ENCODE data around the gene COPA. TPM values are rescaled to one million over a fixed set of nuclear protein-coding genes. Genes with fewer than 3 reads are reported as not detected.

Gene COPA
- total RNA-seq, 4 donors from 2014 or later: 140 to 186 (median 150) TPM

DNA sequence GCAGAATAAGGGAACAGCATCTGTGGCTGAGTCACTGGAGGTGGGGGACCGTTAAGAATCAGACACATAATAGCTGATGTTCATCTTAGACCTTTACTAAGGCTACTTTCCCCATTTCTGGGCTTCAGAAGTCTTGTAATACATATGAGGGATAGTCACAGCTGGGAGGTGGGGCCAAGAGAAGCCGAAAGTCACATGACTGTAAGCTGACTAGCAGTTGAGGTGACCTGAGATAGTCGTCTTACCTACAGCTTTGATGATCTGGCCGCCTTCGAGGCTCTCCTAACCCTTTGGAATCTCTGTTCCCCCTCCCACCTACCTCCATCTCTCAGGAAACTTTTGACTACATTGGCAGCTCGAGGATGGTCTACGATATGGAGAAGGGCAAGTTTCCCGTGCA lies 9.5 kb upstream of the COPA start:
- TF ChIP-seq, protein P1, sequence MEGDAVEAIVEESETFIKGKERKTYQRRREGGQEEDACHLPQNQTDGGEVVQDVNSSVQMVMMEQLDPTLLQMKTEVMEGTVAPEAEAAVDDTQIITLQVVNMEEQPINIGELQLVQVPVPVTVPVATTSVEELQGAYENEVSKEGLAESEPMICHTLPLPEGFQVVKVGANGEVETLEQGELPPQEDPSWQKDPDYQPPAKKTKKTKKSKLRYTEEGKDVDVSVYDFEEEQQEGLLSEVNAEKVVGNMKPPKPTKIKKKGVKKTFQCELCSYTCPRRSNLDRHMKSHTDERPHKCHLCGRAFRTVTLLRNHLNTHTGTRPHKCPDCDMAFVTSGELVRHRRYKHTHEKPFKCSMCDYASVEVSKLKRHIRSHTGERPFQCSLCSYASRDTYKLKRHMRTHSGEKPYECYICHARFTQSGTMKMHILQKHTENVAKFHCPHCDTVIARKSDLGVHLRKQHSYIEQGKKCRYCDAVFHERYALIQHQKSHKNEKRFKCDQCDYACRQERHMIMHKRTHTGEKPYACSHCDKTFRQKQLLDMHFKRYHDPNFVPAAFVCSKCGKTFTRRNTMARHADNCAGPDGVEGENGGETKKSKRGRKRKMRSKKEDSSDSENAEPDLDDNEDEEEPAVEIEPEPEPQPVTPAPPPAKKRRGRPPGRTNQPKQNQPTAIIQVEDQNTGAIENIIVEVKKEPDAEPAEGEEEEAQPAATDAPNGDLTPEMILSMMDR (IDR thresholded peaks at IDR 0.05; ENCODE audit: low read depth): no peak

DNA sequence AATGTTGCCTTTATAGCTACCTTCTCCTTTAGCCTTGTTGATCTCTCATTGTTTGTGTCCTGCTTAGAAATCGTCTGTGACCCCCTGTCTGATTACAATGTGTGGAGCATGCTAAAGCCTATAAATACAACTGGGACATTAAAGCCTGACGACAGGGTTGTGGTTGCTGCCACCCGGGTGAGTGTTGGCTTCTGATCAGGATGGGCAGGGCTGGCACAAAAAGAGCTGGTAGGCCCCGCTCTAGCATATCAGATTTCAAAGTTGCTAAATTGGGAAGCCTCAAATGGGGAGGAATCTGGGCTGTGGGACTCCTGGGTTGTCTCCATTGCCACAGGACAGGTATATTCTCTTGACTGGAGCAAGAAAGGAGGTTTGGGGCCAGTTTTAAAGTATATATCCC lies 8.6 kb upstream of the COPA start:
- TF ChIP-seq, protein P1 (IDR thresholded peaks at IDR 0.05; ENCODE audit: low read depth): no peak

DNA sequence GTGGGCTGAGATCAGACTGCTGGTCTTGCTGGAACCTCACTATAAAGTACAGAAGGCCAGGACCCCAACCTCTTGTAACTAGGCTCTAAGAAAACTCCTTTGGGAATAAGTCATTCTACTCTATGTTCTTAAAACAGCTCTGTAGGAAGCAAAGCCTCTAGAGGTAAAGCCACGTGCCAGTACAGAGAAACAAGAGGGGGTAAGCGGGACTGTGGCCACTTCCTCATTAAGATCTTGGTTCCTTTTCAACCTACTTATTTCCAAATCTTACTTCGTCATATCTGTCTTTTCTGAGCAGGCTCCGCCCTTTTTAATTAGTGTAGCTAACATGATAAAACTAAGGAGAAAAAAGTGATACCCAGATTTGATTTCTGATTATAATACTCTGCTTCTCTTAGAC lies 3.9 kb upstream of the COPA start:
- TF ChIP-seq, protein P1 (IDR thresholded peaks at IDR 0.05; ENCODE audit: low read depth): no peak

DNA sequence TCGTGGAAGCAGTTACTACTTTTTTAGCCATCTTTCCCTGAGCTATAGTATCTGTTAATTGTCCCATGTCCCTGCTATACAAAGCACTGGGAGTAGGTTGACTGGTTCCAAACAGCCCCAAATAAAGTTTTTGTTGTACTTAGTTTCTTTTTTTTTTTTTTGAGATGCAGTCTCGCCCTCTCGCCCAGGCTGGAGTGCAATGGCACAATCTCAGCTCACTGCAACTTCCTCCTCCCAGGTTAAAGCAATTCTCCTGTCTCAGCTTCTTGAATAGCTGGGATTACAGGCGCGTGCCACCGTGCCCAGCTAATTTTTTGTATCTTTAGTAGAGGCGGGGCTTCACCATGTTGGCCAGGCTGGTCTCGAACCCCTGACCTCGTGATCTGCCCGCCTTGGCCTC lies 3.4 kb upstream of the COPA start:
- TF ChIP-seq, protein P1 (IDR thresholded peaks at IDR 0.05; ENCODE audit: low read depth): no peak

DNA sequence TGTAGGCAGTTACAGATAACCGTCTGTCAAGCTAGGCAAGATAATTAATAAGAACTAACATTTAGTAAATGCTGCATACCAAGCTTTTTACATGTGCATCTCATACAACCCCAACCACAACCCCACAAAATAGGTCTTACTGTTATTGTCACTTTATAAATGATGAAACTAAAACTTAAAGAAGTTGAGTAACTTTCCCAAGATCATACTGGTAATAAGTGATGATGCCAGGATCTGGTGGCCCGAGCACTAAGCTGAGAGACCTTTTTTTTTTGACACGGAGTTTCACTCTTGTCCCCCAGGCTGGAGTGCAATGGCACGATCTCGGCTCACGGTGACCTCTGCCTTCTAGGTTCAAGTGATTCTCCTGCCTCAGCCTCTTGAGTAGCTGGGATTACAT lies 1.9 kb upstream of the COPA start:
- TF ChIP-seq, protein P1 (IDR thresholded peaks at IDR 0.05; ENCODE audit: low read depth): no peak

DNA sequence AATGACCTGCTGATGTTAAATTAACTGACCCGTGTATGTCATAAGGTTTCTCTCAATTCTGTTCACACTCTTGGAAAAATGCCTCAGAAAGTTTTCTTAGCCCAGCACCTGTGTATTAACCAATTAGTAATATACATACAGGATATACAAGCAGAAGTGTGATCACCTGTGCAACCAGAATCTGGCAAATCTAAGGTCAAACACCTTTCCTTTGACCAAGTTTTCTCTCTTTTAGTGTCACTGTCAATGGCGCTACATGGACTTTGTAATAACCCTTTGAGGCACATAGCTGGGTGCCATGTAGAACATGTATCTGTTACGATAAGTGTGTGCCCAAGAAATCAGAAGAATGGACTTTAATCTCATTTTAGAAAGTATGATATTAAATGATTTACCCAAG lies 1.2 kb upstream of the COPA start:
- TF ChIP-seq, protein P1 (IDR thresholded peaks at IDR 0.05; ENCODE audit: low read depth): no peak

DNA sequence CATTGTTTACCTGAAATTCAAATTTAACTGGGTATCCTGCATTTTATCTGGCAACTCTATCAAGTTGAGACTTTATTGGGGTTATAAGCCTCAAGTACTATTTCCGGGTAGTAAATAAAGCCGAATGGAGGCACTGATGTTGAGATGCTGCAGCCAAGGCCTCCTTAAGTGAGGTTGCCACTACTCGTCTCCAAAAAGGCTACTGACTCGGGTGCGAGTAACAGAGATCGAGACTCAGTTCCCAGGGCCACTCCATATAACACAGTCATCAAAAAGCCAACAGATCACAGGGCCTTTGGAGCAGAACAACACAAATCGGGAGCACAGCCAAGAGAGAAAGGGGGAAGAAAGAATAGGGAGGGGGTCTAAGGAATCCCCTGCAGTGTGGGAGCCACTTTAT lies 524 bp downstream of the COPA start:
- TF ChIP-seq, protein P1 (IDR thresholded peaks at IDR 0.05; ENCODE audit: low read depth): no peak

All from subcutaneous adipose tissue (tissue), 4 donors.